Stimulated activated naive CD8-positive, alpha-beta T cell treated with anti-CD3 and anti-CD28 coated beads, Interleukin-15, amount 100 ng/mL, for 72 hours (primary cell): Measurements from ENCODE around the gene KRT12.
"Not testable (repeated sequence)": the region's sequence is repeated elsewhere in the genome, so short reads cannot be mapped to it uniquely, and the experiment has no call there.

Experiments used
- ATAC-seq: fragments of 150-1000 bp; cut with Tn5 transposase; 2 replicates; pipeline ENCODE4 v1.10.0; 2021; ENCODE audit warnings: mild to moderate bottlenecking, moderate library complexity
- DNase-seq, 2 donors: peaks; one replicate each; pipeline ENCODE4 v3.0.0; 2021 to 2022
- H3K27ac Mint-ChIP-seq, 2 donors: one replicate each; pipeline ENCODE4 v1.8.0; 2022; ENCODE audit warnings: mild to moderate bottlenecking in 2 of 2, mixed read lengths in 2 of 2, moderate library complexity in 2 of 2
- H3K27me3 Mint-ChIP-seq: one replicate; pipeline ENCODE4 v1.8.0; 2022; ENCODE audit warnings: mixed read lengths
- H3K4me1 Mint-ChIP-seq: one replicate; pipeline ENCODE4 v1.8.0; 2022; ENCODE audit warnings: mild to moderate bottlenecking, mixed read lengths
- H3K4me3 Mint-ChIP-seq, 2 donors: one replicate each; pipeline ENCODE4 v1.8.0; 2022; ENCODE audit warnings: mild to moderate bottlenecking in 2 of 2, mixed read lengths in 2 of 2, moderate library complexity in 1 of 2
- H3K9me3 Mint-ChIP-seq, 2 donors: one replicate each; pipeline ENCODE4 v1.8.0; 2022; ENCODE audit warnings: mixed read lengths in 2 of 2

The KRT12 gene

DNA sequence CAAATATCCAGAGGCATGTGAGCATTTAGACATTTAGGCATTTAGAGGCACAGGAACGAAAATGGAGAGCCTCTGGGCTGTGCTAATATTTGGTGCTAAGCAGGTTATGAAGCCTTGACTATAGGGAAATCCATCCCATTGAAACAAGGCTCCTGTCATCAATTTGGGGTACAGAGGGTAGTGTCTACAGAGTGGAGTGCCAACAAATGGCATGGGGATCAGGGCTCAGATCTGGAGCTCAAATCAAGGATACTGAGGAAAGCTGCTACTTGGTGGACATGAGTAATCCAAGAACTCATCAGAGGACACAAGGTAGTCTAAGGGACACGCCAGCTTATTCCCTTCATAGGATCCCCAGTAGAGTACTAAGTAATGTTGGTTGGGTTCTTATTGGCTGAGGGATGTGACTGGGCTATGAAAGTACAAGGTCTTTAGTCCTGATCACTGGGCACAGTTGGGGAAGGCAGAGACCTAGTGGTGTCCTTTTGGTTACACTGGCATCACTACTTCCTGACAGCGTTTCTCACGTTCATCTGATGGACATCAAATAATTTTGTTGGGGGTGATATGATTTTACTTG, 49.8 kb downstream of the KRT12 start:
- H3K9me3 Mint-ChIP-seq: no peaks in the 10 kb centered on the region
- peaks cover 21% of the 10 kb centered on the region for H3K4me1 Mint-ChIP-seq
- H3K27ac Mint-ChIP-seq: no peak overlapping the region

DNA sequence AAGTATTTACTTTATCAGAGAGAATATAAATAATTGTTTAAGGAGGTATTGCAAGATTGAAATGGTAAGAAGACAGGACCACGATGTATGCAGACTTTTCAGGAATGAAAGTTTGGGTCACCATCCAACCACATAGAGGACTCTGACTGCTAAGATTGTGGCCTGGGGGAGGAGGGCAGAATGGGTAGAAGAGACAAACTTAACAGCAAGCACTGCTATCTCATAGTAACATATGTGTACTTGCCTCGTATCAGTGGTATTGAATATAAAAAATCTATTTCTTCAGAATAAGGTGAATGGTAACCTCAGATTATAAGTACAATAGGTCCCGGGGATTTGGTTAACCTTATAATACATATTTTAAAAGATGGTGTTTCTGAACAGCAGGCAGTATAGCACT, 50.5 kb downstream of the KRT12 start:
- no peaks in the 10 kb centered on the region for H3K9me3 Mint-ChIP-seq
- H3K27ac Mint-ChIP-seq: peak overlapping the region in 1 of 2 donors; percentile 63
- DNase-seq (no peak), ATAC-seq (no peak)
- H3K27me3 Mint-ChIP-seq: peaks cover 33% of the 10 kb centered on the region
- H3K4me1 Mint-ChIP-seq: peaks cover 21% of the 10 kb centered on the region
- H3K4me3 Mint-ChIP-seq: no peak overlapping the region

More for the DNA sequence above, 49.8 kb downstream of the KRT12 start:
- H3K4me3 Mint-ChIP-seq: peak overlapping the region; percentile 71 to 94
- peaks cover 27% of the 10 kb centered on the region for H3K27me3 Mint-ChIP-seq
- DNase-seq (no peak), ATAC-seq (no peak)

DNA sequence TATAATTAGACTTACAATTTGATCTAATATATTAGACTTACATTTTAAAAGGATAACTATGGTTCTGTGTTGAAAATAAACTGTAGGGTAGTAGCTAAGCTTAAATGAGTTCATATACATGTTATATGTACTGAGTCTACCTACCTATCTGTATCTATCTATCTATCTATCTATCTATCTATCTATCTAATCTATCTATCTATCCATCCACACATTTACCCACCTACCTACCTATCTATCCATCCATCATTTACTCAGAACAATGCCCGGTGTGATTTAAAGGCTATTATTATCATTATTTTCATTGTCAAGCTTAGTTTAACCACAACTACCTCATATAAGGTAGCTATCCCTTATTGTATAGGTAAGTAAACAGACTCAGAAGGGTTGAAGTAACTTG, 51.6 kb downstream of the KRT12 start:
- Mint-ChIP-seq H3K4me1 (peaks cover 18% of the 10 kb centered on the region), H3K4me3 (no peak overlapping the region), H3K27ac (no peak overlapping the region), H3K27me3 (peaks cover 45% of the 10 kb centered on the region), H3K9me3 (no peaks in the 10 kb centered on the region)
- ATAC-seq: no peak
- no peak for DNase-seq

DNA sequence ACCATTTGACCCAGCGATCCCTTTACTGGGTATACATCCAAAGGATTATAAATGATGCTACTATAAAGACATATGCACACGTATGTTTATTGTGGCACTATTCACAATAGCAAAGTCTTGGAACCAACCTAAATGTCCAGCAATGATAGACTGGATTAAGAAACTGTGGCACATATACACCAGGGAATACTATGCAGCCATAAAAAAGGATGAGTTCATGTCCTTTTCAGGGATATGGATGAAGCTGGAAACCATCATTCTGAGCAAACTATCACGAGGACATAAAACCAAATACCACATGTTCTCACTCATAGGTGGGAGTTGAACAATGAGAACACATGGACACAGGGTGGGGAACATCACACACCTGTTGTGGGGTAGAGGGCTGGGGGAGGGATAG, 52.4 kb downstream of the KRT12 start:
- not testable (repeated sequence) for DNase-seq, ATAC-seq, H3K4me3 Mint-ChIP-seq, H3K9me3 Mint-ChIP-seq, H3K27ac Mint-ChIP-seq
- Mint-ChIP-seq H3K4me1 (peaks cover 11% of the 10 kb centered on the region), H3K27me3 (peaks cover 52% of the 10 kb centered on the region)

DNA sequence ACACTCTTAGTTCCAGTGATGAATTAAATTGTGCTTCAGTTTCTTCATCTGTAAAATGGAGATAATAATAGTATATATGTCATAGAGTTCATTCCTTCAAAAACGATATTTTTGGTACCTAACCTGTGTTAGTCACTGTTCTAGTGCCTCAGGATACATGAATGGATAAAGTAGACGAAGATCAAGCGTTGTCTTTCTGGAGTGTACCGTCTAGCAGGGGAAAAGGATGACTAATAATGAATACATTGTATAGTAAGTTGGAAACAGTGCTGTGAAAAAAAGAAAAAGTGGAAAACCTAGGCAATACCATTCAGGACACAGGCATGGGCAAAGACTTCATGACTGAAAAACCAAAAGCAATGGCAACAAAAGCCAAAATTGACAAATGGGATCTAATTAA, 53.2 kb downstream of the KRT12 start:
- ATAC-seq (no peak), DNase-seq (no peak)
- Mint-ChIP-seq H3K27ac (no peak overlapping the region), H3K27me3 (peaks cover 52% of the 10 kb centered on the region), H3K4me3 (no peak overlapping the region), H3K4me1 (peaks cover 7% of the 10 kb centered on the region), H3K9me3 (no peaks in the 10 kb centered on the region)

DNA sequence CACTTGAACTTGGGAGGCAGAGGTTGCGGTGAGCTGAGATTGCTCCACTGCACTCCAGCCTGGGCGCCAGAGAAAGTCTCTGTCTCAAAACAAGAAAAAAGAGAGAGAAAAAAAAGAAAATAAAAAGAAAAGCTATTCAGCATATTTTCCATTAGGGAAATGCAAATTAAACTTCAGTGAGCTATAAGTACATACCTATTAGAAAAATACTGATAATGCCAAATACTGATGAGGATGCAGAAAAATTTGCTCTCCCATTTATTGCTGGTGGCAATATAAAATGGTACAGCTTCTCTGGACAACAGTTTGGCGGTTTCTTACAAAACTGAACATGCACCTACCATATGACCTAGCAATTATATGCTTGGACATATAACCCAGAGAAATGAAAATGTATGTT, 54.4 kb downstream of the KRT12 start:
- Mint-ChIP-seq H3K27ac (no peak overlapping the region), H3K4me1 (peaks cover 6% of the 10 kb centered on the region), H3K27me3 (peaks cover 63% of the 10 kb centered on the region), H3K4me3 (no peak overlapping the region), H3K9me3 (no peaks in the 10 kb centered on the region)
- ATAC-seq (no peak), DNase-seq (no peak)
